H9 (cell line): ENCODE results near the gene CCDC192. TPM values are rescaled to one million over a fixed set of nuclear protein-coding genes. Genes with fewer than 3 reads are reported as not detected.

Experiments used
- DNase-seq: peaks from one replicate; pipeline ENCODE4 v3.0.0-alpha.2; 2017
- H2AFZ ChIP-seq: one replicate; pipeline ENCODE4 v1.6.1; 2013; ENCODE audit warnings: mild to moderate bottlenecking, low read length, control low read depth, moderate library complexity
- H2AK5ac ChIP-seq: 2 replicates; pipeline ENCODE4 v1.6.1; 2013; ENCODE audit warnings: low read length, control low read depth, mixed read lengths; ENCODE audit not compliant: insufficient read length
- H2BK120ac ChIP-seq: one replicate; pipeline ENCODE4 v1.6.1; 2013; ENCODE audit warnings: low read depth, mild to moderate bottlenecking, low read length, control low read depth, inconsistent platforms; ENCODE audit not compliant: poor library complexity, severe bottlenecking
- H2BK12ac ChIP-seq: 2 replicates; pipeline ENCODE4 v1.6.1; 2013; ENCODE audit warnings: low read length, control low read depth, mixed read lengths, low read depth; ENCODE audit not compliant: insufficient read length
- H2BK15ac ChIP-seq: 2 replicates; pipeline ENCODE4 v1.6.1; 2013; ENCODE audit warnings: low read depth, low read length, control low read depth
- H2BK20ac ChIP-seq: one replicate; pipeline ENCODE4 v1.6.1; 2013; ENCODE audit warnings: low read depth, mild to moderate bottlenecking, low read length, control low read depth, inconsistent platforms; ENCODE audit not compliant: poor library complexity, severe bottlenecking
- H2BK5ac ChIP-seq: 2 replicates; pipeline ENCODE4 v1.6.1; 2013; ENCODE audit warnings: low read length, control low read depth, mixed read lengths; ENCODE audit not compliant: insufficient read length
- H3K14ac ChIP-seq: 2 replicates; pipeline ENCODE4 v1.6.1; 2013; ENCODE audit warnings: low read length, control low read depth; ENCODE audit not compliant: insufficient read depth
- H3K18ac ChIP-seq: 2 replicates; pipeline ENCODE4 v1.6.1; 2013; ENCODE audit warnings: low read depth, mild to moderate bottlenecking, mixed read lengths, low read length, control low read depth; ENCODE audit not compliant: insufficient read length
- H3K23ac ChIP-seq: 2 replicates; pipeline ENCODE4 v1.6.1; 2013; ENCODE audit warnings: low read length, control low read depth, mixed read lengths, low read depth; ENCODE audit not compliant: insufficient read length
- H3K23me2 ChIP-seq: 2 replicates; pipeline ENCODE4 v1.6.1; 2013; ENCODE audit warnings: low read depth, mild to moderate bottlenecking, mixed read lengths, low read length, control low read depth; ENCODE audit not compliant: insufficient read length, poor library complexity, severe bottlenecking
- H3K27ac ChIP-seq: 2 replicates; pipeline ENCODE4 v1.5.1; 2013; ENCODE audit warnings: low read length, control low read depth, mixed read lengths, low read depth; ENCODE audit not compliant: insufficient read length
- H3K27me3 ChIP-seq: 2 replicates; pipeline ENCODE4 v1.6.1; 2013; ENCODE audit warnings: low read length, control low read depth, inconsistent platforms; ENCODE audit not compliant: insufficient read depth
- H3K4ac ChIP-seq: 2 replicates; pipeline ENCODE4 v1.6.1; 2013; ENCODE audit warnings: low read depth, mild to moderate bottlenecking, control low read depth, inconsistent platforms, low read length, moderate library complexity
- H3K4me1 ChIP-seq: 2 replicates; pipeline ENCODE4 v1.6.1; 2013; ENCODE audit warnings: low read length, control low read depth, inconsistent platforms; ENCODE audit not compliant: insufficient read depth
- H3K4me2 ChIP-seq: 2 replicates; pipeline ENCODE4 v1.6.1; 2013; ENCODE audit warnings: low read length, control low read depth, mixed read lengths; ENCODE audit not compliant: insufficient read length, insufficient read depth
- H3K56ac ChIP-seq: 2 replicates; pipeline ENCODE4 v1.6.1; 2013; ENCODE audit warnings: low read depth, mild to moderate bottlenecking, mixed read lengths, low read length, control low read depth; ENCODE audit not compliant: insufficient read length
- H3K79me1 ChIP-seq: 2 replicates; pipeline ENCODE4 v1.6.1; 2013; ENCODE audit warnings: low read depth, mild to moderate bottlenecking, moderate library complexity, low read length, control low read depth, inconsistent platforms; ENCODE audit not compliant: insufficient read depth, poor library complexity, severe bottlenecking
- H3K79me2 ChIP-seq: 2 replicates; pipeline ENCODE4 v1.6.1; 2013; ENCODE audit warnings: low read length, control low read depth, inconsistent platforms; ENCODE audit not compliant: insufficient read depth
- H3K9ac ChIP-seq: 2 replicates; pipeline ENCODE4 v1.6.1; 2013; ENCODE audit warnings: low read length, control low read depth, mixed read lengths; ENCODE audit not compliant: insufficient read length; ENCODE audit errors: extremely low read depth
- H3K9me3 ChIP-seq: one replicate; pipeline ENCODE4 v1.6.1; 2013; ENCODE audit warnings: low read depth, low read length, inconsistent platforms; ENCODE audit not compliant: control insufficient read depth
- H3T11ph ChIP-seq: one replicate; pipeline ENCODE4 v1.6.1; 2013; ENCODE audit warnings: mild to moderate bottlenecking, low read length, control low read depth, inconsistent platforms
- H4K20me1 ChIP-seq: one replicate; pipeline ENCODE4 v1.6.1; 2013; ENCODE audit not compliant: control insufficient read depth, insufficient read length, insufficient read depth
- H4K5ac ChIP-seq: 2 replicates; pipeline ENCODE4 v1.6.1; 2013; ENCODE audit warnings: low read depth, mild to moderate bottlenecking, mixed read lengths, low read length, control low read depth; ENCODE audit not compliant: insufficient read length
- H4K8ac ChIP-seq: replicated peaks from 2 replicates; pipeline ENCODE4 v1.6.1; 2013; ENCODE audit warnings: low read length, control low read depth, mixed read lengths, low read depth; ENCODE audit not compliant: insufficient read length
- H4K91ac ChIP-seq: 2 replicates; pipeline ENCODE4 v1.6.1; 2013; ENCODE audit warnings: low read depth, mild to moderate bottlenecking, moderate library complexity, mixed read lengths, low read length, control low read depth; ENCODE audit not compliant: insufficient read length
- H3K27ac Mint-ChIP-seq, 3 experiments: 2 replicates in 2 of 3; 3 replicates in 1 of 3; pipeline ENCODE4 v1.8.0; 2020 to 2021; ENCODE audit warnings: mixed read lengths in 3 of 3, mild to moderate bottlenecking in 1 of 3, moderate library complexity in 1 of 3
- H3K27me3 Mint-ChIP-seq: 2 replicates; pipeline ENCODE4 v1.8.0; 2021; ENCODE audit warnings: low read depth, mild to moderate bottlenecking, moderate library complexity, mixed read lengths
- H3K36me3 Mint-ChIP-seq, 3 experiments: 2 replicates in 2 of 3; 3 replicates in 1 of 3; pipeline ENCODE4 v1.8.0; 2020 to 2021; ENCODE audit warnings: low read depth in 3 of 3, mixed read lengths in 3 of 3; ENCODE audit not compliant: insufficient read depth in 1 of 3
- H3K4me1 Mint-ChIP-seq, 2 experiments: 2 replicates each; pipeline ENCODE4 v1.8.0; 2020; ENCODE audit warnings: mixed read lengths in 2 of 2
- H3K4me3 Mint-ChIP-seq, 2 experiments: 2 replicates in 1 of 2; 3 replicates in 1 of 2; pipeline ENCODE4 v1.8.0; 2020 to 2021; ENCODE audit warnings: mild to moderate bottlenecking in 2 of 2, mixed read lengths in 2 of 2, moderate library complexity in 1 of 2
- H3K9me3 Mint-ChIP-seq, 2 experiments: 2 replicates in 1 of 2; 3 replicates in 1 of 2; pipeline ENCODE4 v1.8.0; 2020; ENCODE audit warnings: mild to moderate bottlenecking in 2 of 2, mixed read lengths in 2 of 2, moderate library complexity in 1 of 2
- WGBS: extraction: QIAGEN DNeasy Blood & Tissue Kit; methylation state at CpG from one replicate; pipeline ENCODE4 v1.1.7; 2013; ENCODE audit warnings: missing lambda C conversion rate, low lambda C conversion rate, mixed read lengths; ENCODE audit not compliant: insufficient read length; ENCODE audit errors: extremely low coverage; 5-methylcytosine and 5-hydroxymethylcytosine counted together
- total RNA-seq: library from RNA; stranded (reverse); gene quantifications from 2 replicates; pipeline ENCODE4 v1.2.1, GENCODE V29; 2021
- TF ChIP-seq, protein P1 (sequence below): fragments of 200-600 bp; sonication (generic); conservative IDR thresholded peaks from 3 replicates; pipeline ENCODE4 v1.8.0; 2021; ENCODE audit warnings: antibody characterized with exemption, mild to moderate bottlenecking

The CCDC192 gene
- total RNA-seq, 1 experiment from 2014 or later, result not detected

DNA sequence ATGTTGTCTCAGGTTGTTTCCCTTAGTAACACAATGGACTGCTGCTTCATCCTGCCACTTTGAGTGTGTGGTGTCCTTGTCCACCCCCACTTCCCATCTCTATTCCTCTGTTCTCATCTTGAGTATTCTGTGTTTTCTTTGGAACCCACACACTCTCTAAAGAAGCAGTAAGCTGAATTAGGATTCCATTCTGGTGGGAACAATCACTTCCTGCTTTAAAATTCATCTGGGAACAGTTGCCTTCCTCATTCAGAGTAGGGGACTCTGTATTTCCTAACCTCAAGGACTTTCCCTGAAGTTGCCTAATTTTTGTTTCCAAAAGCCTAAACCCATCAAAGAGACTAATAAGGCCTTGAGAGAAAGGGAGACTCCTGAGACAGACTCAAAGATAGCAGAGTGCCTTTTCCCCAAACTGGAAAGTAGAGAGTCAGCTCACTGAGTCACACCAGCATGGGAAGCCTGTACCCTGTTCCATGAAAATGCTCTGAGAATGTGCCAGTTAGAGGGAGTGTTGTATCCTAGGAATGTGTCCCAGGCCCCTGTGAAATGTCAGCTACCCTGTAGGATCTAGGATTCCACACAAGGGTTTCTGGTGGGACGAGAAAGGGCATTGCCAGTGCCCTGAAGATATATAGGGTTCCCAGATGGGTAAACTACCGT lies 63.6 kb downstream of the CCDC192 start:
- TF ChIP-seq, protein P1, sequence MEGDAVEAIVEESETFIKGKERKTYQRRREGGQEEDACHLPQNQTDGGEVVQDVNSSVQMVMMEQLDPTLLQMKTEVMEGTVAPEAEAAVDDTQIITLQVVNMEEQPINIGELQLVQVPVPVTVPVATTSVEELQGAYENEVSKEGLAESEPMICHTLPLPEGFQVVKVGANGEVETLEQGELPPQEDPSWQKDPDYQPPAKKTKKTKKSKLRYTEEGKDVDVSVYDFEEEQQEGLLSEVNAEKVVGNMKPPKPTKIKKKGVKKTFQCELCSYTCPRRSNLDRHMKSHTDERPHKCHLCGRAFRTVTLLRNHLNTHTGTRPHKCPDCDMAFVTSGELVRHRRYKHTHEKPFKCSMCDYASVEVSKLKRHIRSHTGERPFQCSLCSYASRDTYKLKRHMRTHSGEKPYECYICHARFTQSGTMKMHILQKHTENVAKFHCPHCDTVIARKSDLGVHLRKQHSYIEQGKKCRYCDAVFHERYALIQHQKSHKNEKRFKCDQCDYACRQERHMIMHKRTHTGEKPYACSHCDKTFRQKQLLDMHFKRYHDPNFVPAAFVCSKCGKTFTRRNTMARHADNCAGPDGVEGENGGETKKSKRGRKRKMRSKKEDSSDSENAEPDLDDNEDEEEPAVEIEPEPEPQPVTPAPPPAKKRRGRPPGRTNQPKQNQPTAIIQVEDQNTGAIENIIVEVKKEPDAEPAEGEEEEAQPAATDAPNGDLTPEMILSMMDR, result no peak
- Histone ChIP-seq H3K18ac (no peak overlapping the region), H4K20me1 (no peaks in the 10 kb centered on the region), H2AFZ (no peak overlapping the region), H2BK120ac (no peak overlapping the region), H3K9me3 (no peaks in the 10 kb centered on the region), H3K23ac (no peak overlapping the region), H3K4me2 (no peak overlapping the region), H3K27ac (no peak overlapping the region), H2BK20ac (no peak overlapping the region), H3K27me3 (no peaks in the 10 kb centered on the region), H3K56ac (no peak overlapping the region), H2BK12ac (no peak overlapping the region), H4K5ac (no peak overlapping the region), H3K4ac (no peak overlapping the region), H2BK15ac (no peak overlapping the region), H3K23me2 (no peaks in the 10 kb centered on the region), H2AK5ac (no peak overlapping the region), H3K79me1 (no peaks in the 10 kb centered on the region), H4K8ac (no peak overlapping the region), H3K4me1 (no peaks in the 10 kb centered on the region), H3K9ac (no peak overlapping the region), H3K14ac (no peak overlapping the region), H2BK5ac (no peak overlapping the region), H3K79me2 (no peaks in the 10 kb centered on the region), H4K91ac (no peak overlapping the region), H3T11ph (no peak overlapping the region)
- Mint-ChIP-seq H3K36me3 (no peaks in the 10 kb centered on the region), H3K27ac (no peak overlapping the region), H3K27me3 (no peaks in the 10 kb centered on the region), H3K4me1 (peaks cover 3 to 8% of the 10 kb centered on the region in 2 experiments), H3K9me3 (no peaks in the 10 kb centered on the region), H3K4me3 (no peak overlapping the region)
- DNase-seq, result no peak
- no CpG with 5 or more reads among the region's 2 CpGs for WGBS
